Stimulated activated CD4-positive, alpha-beta T cell treated with anti-CD3 and anti-CD28 coated beads, Interleukin-2, amount 100 ng/mL, for 4 hours (primary cell): Measurements from ENCODE around the gene UACA.
"Not testable (repeated sequence)": the region's sequence is repeated elsewhere in the genome, so short reads cannot be mapped to it uniquely, and the experiment has no call there.

Source experiments
- DNase-seq: peaks from one replicate; pipeline ENCODE4 v3.0.0-alpha.2; 2020; ENCODE audit warnings: low read depth

UACA gene

GRCh38 chr15:70763120-70763949 lies at the start of gene UACA:
TSS of gene UACA (minus strand) at chr15:70763558. CDS start at chr15:70763407, 151 bp downstream.
- peak; percentile 60 for DNase-seq

GRCh38 chr15:70812827-70813364 lies 49.5 kb upstream of the UACA start:
- no peak for DNase-seq

GRCh38 chr15:70810916-70811578 lies 47.7 kb upstream of the UACA start:
- no peak for DNase-seq

- DNase-seq, result no peak
These were observed 43.8 kb upstream of the UACA start for GRCh38 chr15:70806992-70807712.

GRCh38 chr15:70804388-70804787 lies 41.0 kb upstream of the UACA start:
- DNase-seq, result not testable (repeated sequence)

- DNase-seq, result no peak
These were observed 39.3 kb upstream of the UACA start for GRCh38 chr15:70802629-70803028.

- no peak for DNase-seq
These were observed 37.8 kb upstream of the UACA start for GRCh38 chr15:70801109-70801508.

- no peak for DNase-seq
These were observed 36.5 kb upstream of the UACA start for GRCh38 chr15:70799667-70800450.

GRCh38 chr15:70797464-70797863 lies 34.1 kb upstream of the UACA start:
- no peak for DNase-seq

- DNase-seq, result no peak
These were observed 33.4 kb upstream of the UACA start for GRCh38 chr15:70796516-70797310.

- no peak for DNase-seq
These were observed 31.9 kb upstream of the UACA start for GRCh38 chr15:70795311-70795665.

- DNase-seq, result no peak
These were observed 31.4 kb upstream of the UACA start for GRCh38 chr15:70794596-70795310.

- DNase-seq, result no peak
These were observed 30.3 kb upstream of the UACA start for GRCh38 chr15:70793694-70794093.

- DNase-seq, result no peak
These were observed 28.8 kb upstream of the UACA start for GRCh38 chr15:70792171-70792573.

GRCh38 chr15:70791259-70791658 lies 27.9 kb upstream of the UACA start:
- DNase-seq, result no peak

GRCh38 chr15:70789213-70789612 lies 25.9 kb upstream of the UACA start:
- DNase-seq, result no peak

GRCh38 chr15:70788114-70789049 lies 25.0 kb upstream of the UACA start:
- DNase-seq, result no peak

- no peak for DNase-seq
These were observed 23.6 kb upstream of the UACA start for GRCh38 chr15:70786996-70787395.

GRCh38 chr15:70783610-70784022 lies 20.3 kb upstream of the UACA start:
- DNase-seq, result no peak
